Measurements from ENCODE around the gene PIH1D1.

DNA sequence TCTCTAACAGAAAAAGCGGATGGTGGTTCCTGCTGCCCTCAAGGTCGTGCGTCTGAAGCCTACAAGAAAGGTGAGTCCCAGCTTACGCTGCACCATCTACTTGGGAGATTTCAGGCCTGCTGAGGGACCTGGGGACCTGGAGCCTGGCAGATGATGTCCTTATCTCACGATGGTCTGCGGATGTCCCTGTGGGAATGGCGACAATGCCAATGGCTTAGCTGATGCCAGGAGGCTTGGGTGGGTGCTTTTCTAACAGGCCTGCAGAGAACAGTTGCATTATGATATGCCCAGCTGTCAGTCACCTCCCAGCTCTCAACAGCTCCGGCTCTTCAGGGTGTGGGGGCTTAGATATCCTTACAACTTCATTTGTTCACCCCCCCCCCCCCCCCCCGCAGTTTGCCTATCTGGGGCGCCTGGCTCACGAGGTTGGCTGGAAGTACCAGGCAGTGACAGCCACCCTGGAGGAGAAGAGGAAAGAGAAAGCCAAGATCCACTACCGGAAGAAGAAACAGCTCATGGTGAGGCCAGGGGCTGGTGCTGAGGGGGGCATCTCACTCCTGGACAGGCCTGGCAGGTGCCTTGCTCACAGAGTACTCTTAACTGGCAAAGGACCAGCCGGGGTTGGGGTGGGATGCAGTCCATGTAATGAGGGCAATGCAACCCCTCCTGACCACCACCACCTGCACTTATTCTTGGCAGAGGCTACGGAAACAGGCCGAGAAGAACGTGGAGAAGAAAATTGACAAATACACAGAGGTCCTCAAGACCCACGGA, 39.6 kb upstream of the PIH1D1 start:
- TF ChIP-seq ZNF274 (IDR thresholded peaks at IDR 0.05; ENCODE audit: borderline replicate concordance, extremely low read depth, low read length) (no peak), BRCA1 (IDR thresholded peaks at IDR 0.05; ENCODE audit: low read depth, low read length) (no peak), RAD21 (IDR thresholded peaks at IDR 0.05 in 1 of 2, conservative IDR thresholded peaks at IDR 0.05 in 1 of 2; ENCODE audit: low read depth in 2 of 2, low read length in 2 of 2) (no peak), SIRT6 (IDR thresholded peaks at IDR 0.05; ENCODE audit: low read length) (peak; percentile 52), CTCF (IDR thresholded peaks at IDR 0.05; ENCODE audit: control extremely low read depth in 1 of 3, insufficient read depth in 1 of 3, low read depth in 1 of 3, low read length in 3 of 3) (no peak)

All from H1 (cell line).